IMR-90 (cell line): ENCODE data around the gene PPP1R9A.

Experiments used
- CHD1 ChIP-seq: IDR thresholded peaks from 2 replicates; pipeline ENCODE4 v1.6.1; 2012; ENCODE audit warnings: low read depth, low read length, improper control_type of control experiment
- POLR2A ChIP-seq: IDR thresholded peaks from 2 replicates; pipeline ENCODE4 v1.6.1; 2012; ENCODE audit warnings: mild to moderate bottlenecking, low read depth, low read length
- RCOR1 ChIP-seq: IDR thresholded peaks from 2 replicates; pipeline ENCODE4 v1.6.1; 2012; ENCODE audit warnings: mild to moderate bottlenecking, low read length, improper control_type of control experiment; ENCODE audit not compliant: insufficient replicate concordance
- SMC3 ChIP-seq: fragments of 150-350 bp; IDR thresholded peaks from 2 replicates; pipeline ENCODE4 v1.6.1; 2016; ENCODE audit warnings: low read depth, mild to moderate bottlenecking, antibody characterized with exemption, low read length, moderate library complexity
- TF ChIP-seq, protein P1 (sequence below): conservative IDR thresholded peaks from 2 replicates; pipeline ENCODE4 v1.5.1; 2012; ENCODE audit warnings: mild to moderate bottlenecking, low read depth, low read length, improper control_type of control experiment
- TF ChIP-seq, protein P2 (sequence below): fragments of 150-350 bp; IDR thresholded peaks from 2 replicates; pipeline ENCODE4 v1.6.1; 2017; ENCODE audit warnings: mild to moderate bottlenecking, antibody characterized with exemption, low read length, low read depth

DNA sequence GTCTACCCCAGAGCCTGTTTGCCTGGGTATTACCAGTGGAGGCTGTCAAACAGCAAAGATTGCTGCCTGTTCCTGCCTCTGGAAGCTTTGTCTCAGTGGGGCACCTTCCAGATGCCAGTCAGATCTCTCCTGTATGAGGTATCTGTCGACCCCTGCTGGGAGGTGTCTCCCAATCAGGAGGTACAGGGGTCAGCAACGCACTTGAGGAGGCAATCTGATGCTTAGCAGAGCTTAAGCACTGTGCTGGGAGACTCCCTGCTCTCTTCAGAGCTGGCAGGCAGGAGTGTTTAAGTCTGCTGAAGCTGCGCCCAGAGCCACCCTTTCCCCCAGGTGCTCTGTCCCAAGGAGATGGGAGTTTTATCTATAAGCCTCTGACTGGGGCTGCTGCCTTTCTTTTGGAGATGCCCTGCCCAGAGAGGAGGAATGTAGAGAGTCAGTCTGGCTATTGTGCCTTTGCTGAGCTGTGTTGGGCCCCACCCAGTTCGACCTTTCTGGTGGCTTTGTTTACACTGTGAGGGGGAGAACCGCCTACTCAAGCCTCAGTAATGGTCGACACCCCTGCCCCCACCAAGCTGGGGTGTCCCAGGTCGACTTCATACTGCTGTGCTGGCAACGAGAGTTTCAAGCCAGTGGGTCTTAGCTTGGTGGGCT lies 62.2 kb downstream of the PPP1R9A start:
- TF ChIP-seq SMC3 (no peak), RCOR1 (no peak), POLR2A (no peak), CHD1 (no peak)
- TF ChIP-seq, protein P1, sequence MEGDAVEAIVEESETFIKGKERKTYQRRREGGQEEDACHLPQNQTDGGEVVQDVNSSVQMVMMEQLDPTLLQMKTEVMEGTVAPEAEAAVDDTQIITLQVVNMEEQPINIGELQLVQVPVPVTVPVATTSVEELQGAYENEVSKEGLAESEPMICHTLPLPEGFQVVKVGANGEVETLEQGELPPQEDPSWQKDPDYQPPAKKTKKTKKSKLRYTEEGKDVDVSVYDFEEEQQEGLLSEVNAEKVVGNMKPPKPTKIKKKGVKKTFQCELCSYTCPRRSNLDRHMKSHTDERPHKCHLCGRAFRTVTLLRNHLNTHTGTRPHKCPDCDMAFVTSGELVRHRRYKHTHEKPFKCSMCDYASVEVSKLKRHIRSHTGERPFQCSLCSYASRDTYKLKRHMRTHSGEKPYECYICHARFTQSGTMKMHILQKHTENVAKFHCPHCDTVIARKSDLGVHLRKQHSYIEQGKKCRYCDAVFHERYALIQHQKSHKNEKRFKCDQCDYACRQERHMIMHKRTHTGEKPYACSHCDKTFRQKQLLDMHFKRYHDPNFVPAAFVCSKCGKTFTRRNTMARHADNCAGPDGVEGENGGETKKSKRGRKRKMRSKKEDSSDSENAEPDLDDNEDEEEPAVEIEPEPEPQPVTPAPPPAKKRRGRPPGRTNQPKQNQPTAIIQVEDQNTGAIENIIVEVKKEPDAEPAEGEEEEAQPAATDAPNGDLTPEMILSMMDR: no peak
- TF ChIP-seq, protein P2, sequence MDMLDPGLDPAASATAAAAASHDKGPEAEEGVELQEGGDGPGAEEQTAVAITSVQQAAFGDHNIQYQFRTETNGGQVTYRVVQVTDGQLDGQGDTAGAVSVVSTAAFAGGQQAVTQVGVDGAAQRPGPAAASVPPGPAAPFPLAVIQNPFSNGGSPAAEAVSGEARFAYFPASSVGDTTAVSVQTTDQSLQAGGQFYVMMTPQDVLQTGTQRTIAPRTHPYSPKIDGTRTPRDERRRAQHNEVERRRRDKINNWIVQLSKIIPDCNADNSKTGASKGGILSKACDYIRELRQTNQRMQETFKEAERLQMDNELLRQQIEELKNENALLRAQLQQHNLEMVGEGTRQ: no peak
